Osteoblast (primary cell): ENCODE measurements around the gene PTBP1. TPM values are rescaled to one million over a fixed set of nuclear protein-coding genes. Genes with fewer than 3 reads are reported as not detected.

Source experiments
- DNase-seq: peaks from one replicate; pipeline ENCODE4 v3.0.0; 2011; ENCODE audit warnings: low spot score, mixed read lengths; ENCODE audit not compliant: insufficient read length; ENCODE audit errors: missing footprints
- H2AFZ ChIP-seq: 2 replicates; pipeline ENCODE4 v1.6.0; 2011; ENCODE audit warnings: mild to moderate bottlenecking, low read length
- H3K27ac ChIP-seq: 2 replicates; pipeline ENCODE4 v1.5.1; 2011; ENCODE audit warnings: mild to moderate bottlenecking, low read depth, low read length, moderate library complexity
- H3K27me3 ChIP-seq: 2 replicates; pipeline ENCODE4 v1.6.0; 2012; ENCODE audit warnings: mild to moderate bottlenecking, control low read depth, inconsistent platforms, low read length, moderate library complexity; ENCODE audit not compliant: insufficient read depth
- H3K36me3 ChIP-seq: 2 replicates; pipeline ENCODE4 v1.5.1; 2011; ENCODE audit warnings: mild to moderate bottlenecking, low read length, control low read depth, moderate library complexity; ENCODE audit not compliant: insufficient read depth
- H3K4me1 ChIP-seq: 2 replicates; pipeline ENCODE4 v1.5.1; 2011; ENCODE audit warnings: mild to moderate bottlenecking, low read length, control low read depth, moderate library complexity; ENCODE audit not compliant: insufficient read depth
- H3K4me2 ChIP-seq: 2 replicates; pipeline ENCODE4 v1.6.0; 2011; ENCODE audit warnings: mild to moderate bottlenecking, low read length; ENCODE audit not compliant: insufficient read depth
- H3K4me3 ChIP-seq: fragments of 200-600 bp; sonication (generic); 3 replicates; pipeline ENCODE4 v1.5.1; 2012; ENCODE audit warnings: mild to moderate bottlenecking, low read length, inconsistent platforms; ENCODE audit not compliant: insufficient read depth
- H3K79me2 ChIP-seq: 2 replicates; pipeline ENCODE4 v1.6.0; 2012; ENCODE audit warnings: mild to moderate bottlenecking, low read length, control low read depth, inconsistent platforms; ENCODE audit not compliant: insufficient read depth
- H3K9me3 ChIP-seq: 2 replicates; pipeline ENCODE4 v1.5.1; 2011; ENCODE audit warnings: low read depth, low read length, control low read depth
- H4K20me1 ChIP-seq: 2 replicates; pipeline ENCODE4 v1.6.0; 2012; ENCODE audit warnings: mild to moderate bottlenecking, low read length, control low read depth; ENCODE audit not compliant: insufficient read depth
- total RNA-seq: library from RNA; depleted of rRNA; stranded (reverse); fragments of >200 nt; gene quantifications from 2 replicates; pipeline ENCODE4 v1.2.3, GENCODE V29; 2012
- TF ChIP-seq, protein P1 (sequence below): IDR thresholded peaks from 2 replicates; pipeline ENCODE4 v1.5.1; 2011; ENCODE audit warnings: mild to moderate bottlenecking, low read depth, low read length, moderate library complexity; ENCODE audit errors: extremely low read depth

PTBP1 gene
- total RNA-seq, 1 donor = 106 TPM

DNA sequence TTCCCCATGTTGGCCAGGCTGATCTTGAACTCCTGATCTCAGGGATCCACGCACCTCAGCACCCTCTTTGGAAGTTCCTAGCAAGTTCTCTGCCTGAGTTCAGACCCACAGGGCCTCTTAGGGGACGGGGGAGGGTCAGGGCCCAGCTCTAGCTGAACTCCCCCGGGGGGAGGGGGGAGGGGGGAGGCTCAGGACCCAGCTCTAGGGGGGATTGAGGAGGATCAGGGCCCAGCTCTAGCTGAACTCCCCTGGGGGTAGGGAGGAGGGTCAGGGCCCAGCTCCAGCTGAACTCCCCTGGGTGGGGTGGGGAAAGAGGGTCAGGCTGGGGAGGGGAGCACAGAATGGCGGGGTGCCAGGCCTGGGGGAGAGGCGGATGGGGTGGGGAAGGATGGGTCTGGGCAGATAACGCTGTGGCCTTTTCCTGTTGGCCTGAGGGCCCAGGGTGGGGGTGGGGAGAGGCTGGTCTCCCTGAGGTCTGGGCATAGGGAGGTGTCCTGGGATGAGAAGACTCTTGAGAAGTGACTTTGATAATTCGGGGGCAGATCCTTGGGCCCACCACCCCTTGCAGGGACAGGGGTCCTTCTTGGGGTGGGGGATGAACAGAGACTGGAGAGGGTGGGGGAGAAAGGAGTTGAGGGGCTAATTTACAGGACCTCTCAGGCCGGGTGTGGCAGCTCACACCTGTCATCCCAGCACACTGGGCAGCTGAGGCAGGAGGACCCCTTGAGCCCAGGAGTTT lies 5.5 kb upstream of the PTBP1 start:
- H3K27me3 ChIP-seq = no peaks in the 10 kb centered on the region
- H3K4me2 ChIP-seq = no peak overlapping the region
- H3K9me3 ChIP-seq = no peaks in the 10 kb centered on the region
- no peaks in the 10 kb centered on the region for H3K79me2 ChIP-seq
- H2AFZ ChIP-seq = no peak overlapping the region
- peak; percentile 47 for DNase-seq
- H3K36me3 ChIP-seq = no peaks in the 10 kb centered on the region
- TF ChIP-seq, protein P1, sequence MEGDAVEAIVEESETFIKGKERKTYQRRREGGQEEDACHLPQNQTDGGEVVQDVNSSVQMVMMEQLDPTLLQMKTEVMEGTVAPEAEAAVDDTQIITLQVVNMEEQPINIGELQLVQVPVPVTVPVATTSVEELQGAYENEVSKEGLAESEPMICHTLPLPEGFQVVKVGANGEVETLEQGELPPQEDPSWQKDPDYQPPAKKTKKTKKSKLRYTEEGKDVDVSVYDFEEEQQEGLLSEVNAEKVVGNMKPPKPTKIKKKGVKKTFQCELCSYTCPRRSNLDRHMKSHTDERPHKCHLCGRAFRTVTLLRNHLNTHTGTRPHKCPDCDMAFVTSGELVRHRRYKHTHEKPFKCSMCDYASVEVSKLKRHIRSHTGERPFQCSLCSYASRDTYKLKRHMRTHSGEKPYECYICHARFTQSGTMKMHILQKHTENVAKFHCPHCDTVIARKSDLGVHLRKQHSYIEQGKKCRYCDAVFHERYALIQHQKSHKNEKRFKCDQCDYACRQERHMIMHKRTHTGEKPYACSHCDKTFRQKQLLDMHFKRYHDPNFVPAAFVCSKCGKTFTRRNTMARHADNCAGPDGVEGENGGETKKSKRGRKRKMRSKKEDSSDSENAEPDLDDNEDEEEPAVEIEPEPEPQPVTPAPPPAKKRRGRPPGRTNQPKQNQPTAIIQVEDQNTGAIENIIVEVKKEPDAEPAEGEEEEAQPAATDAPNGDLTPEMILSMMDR = no peak
- H3K4me1 ChIP-seq = peaks cover 14% of the 10 kb centered on the region
- no peak overlapping the region for H3K4me3 ChIP-seq
- no peaks in the 10 kb centered on the region for H4K20me1 ChIP-seq
- no peak overlapping the region for H3K27ac ChIP-seq

DNA sequence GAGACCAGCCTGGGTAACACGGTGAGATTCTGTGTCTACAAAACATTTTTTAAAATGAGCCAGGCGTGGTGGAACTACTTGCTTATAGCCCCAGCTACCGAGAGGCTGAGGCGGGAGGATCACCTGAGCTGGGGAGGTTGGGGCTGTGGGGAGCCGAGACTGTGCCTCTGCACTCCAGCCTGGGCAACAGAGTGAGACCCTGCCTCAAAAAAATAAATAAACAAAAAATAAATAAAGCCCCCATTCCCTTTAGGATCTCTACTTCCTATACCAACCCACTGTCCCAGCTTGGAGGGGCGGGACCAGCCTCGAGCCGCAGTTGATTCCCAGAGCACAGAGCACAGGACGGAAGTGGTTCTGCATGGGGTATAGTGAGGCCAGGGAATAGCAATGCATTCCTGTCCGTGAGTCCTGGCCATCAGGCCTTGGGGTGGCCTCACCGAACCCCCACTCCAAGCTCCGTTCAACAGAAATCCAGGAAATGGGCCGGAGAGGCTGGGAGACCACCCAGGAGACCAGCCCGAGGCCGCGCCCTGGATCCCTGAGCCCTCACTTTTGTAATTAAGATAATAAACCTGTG lies 4.9 kb upstream of the PTBP1 start:
- no peaks in the 10 kb centered on the region for H3K79me2 ChIP-seq
- H3K9me3 ChIP-seq = no peaks in the 10 kb centered on the region
- no peak overlapping the region for H3K4me3 ChIP-seq
- no peak overlapping the region for H3K27ac ChIP-seq
- TF ChIP-seq, protein P1 = no peak
- no peaks in the 10 kb centered on the region for H3K27me3 ChIP-seq
- peak; percentile 79 for DNase-seq
- no peaks in the 10 kb centered on the region for H4K20me1 ChIP-seq
- H2AFZ ChIP-seq = no peak overlapping the region
- H3K4me1 ChIP-seq = peaks cover 14% of the 10 kb centered on the region
- H3K36me3 ChIP-seq = no peaks in the 10 kb centered on the region
- H3K4me2 ChIP-seq = no peak overlapping the region

DNA sequence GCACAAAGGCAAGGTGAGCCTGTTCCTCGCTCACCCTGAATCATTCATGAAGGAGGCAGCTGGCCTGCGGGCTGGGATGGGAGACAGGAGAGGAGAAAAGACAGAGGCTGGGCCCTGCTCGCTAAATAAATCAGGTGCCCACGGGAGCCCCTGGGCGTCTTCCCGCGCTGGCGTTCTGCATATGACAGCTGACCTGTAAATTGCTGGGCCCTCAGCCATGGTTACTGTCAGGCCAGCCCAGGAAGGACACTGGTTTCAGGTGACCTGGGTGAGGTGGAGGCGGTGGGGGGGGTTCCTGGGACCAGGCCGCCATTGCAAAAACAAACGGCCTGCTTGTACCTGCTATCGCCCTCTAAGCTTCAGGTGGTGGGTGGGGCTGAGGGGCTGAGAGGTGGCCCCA lies 3.4 kb upstream of the PTBP1 start:
- no peak for DNase-seq
- Histone ChIP-seq H3K4me3 (no peak overlapping the region), H3K27ac (no peak overlapping the region), H2AFZ (no peak overlapping the region), H3K36me3 (no peaks in the 10 kb centered on the region), H4K20me1 (peaks cover 8% of the 10 kb centered on the region), H3K27me3 (no peaks in the 10 kb centered on the region), H3K79me2 (peaks cover 10% of the 10 kb centered on the region), H3K4me1 (peaks cover 14% of the 10 kb centered on the region), H3K9me3 (no peaks in the 10 kb centered on the region), H3K4me2 (no peak overlapping the region)
- TF ChIP-seq, protein P1 = no peak

DNA sequence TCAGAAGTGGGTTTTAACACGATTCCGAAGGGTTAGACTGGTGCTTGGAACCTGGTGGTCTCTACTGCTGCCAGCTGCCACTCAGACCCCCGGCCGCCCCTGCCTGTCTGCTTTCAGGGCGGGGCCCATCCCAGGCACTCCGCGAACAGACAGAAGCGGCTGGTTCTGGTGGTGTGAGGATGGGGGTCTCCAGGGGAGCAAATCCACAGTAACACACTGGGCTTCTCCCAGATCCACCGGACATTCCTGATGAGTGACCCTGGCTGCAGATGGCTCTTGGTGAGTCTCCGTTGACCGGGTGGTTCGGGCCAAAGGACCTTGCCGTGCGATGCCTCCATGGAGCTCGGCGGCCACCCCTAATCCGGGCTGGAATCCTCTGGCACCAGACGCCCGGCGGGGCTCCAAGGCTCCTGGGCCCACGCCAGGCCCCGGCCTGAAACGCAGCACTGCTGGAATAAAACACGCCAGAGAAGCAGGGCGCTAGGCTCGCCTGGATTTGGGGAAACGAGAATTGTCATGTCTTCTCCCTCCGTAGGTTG lies 2.1 kb upstream of the PTBP1 start:
- no peak overlapping the region for H3K4me3 ChIP-seq
- TF ChIP-seq, protein P1 = no peak
- DNase-seq = peak; percentile 77
- H3K9me3 ChIP-seq = no peaks in the 10 kb centered on the region
- peak overlapping the region; percentile 57 for H2AFZ ChIP-seq
- H3K27me3 ChIP-seq = no peaks in the 10 kb centered on the region
- H3K27ac ChIP-seq = no peak overlapping the region
- peaks cover 14% of the 10 kb centered on the region for H3K4me1 ChIP-seq
- H3K4me2 ChIP-seq = no peak overlapping the region
- H4K20me1 ChIP-seq = peaks cover 22% of the 10 kb centered on the region
- H3K79me2 ChIP-seq = peaks cover 23% of the 10 kb centered on the region
- H3K36me3 ChIP-seq = peaks cover 9% of the 10 kb centered on the region
